NB4 (cell line): ENCODE measurements around the gene UBE2Q2.

Experiments
- CTCF ChIP-seq: IDR thresholded peaks from one replicate; pipeline ENCODE4 v1.5.1; 2012; ENCODE audit warnings: low read depth, low read length
- MAX ChIP-seq: IDR thresholded peaks from 2 replicates; pipeline ENCODE4 v1.6.1; 2011; ENCODE audit warnings: low read depth, low read length
- MYC ChIP-seq: IDR thresholded peaks from 2 replicates; pipeline ENCODE4 v1.6.1; 2011; ENCODE audit warnings: low read depth, low read length
- POLR2A ChIP-seq: IDR thresholded peaks from 2 replicates; pipeline ENCODE4 v1.6.1; 2011; ENCODE audit warnings: mild to moderate bottlenecking; ENCODE audit not compliant: insufficient read length; ENCODE audit errors: extremely low read depth

- TF ChIP-seq CTCF: no peak
- no peak for TF ChIP-seq MAX
- TF ChIP-seq POLR2A: no peak
- no peak for TF ChIP-seq MYC
These were observed 74.9 kb downstream of the UBE2Q2 start for GRCh38 chr15:75918135-75918534.
